HG03196 (cell line): ENCODE data around the gene SMARCA2.
A peak's percentile ranks its signal among the peaks of the same experiment; 100 is the strongest.
"Not testable (repeated sequence)": the region's sequence is repeated elsewhere in the genome, so short reads cannot be mapped to it uniquely, and the experiment has no call there.

Experiments
- ATAC-seq: cut with Tn5 transposase; IDR thresholded peaks from one replicate; pipeline ENCODE4 v1.9.1; 2021; ENCODE audit not compliant: unreplicated experiment

SMARCA2 gene

DNA sequence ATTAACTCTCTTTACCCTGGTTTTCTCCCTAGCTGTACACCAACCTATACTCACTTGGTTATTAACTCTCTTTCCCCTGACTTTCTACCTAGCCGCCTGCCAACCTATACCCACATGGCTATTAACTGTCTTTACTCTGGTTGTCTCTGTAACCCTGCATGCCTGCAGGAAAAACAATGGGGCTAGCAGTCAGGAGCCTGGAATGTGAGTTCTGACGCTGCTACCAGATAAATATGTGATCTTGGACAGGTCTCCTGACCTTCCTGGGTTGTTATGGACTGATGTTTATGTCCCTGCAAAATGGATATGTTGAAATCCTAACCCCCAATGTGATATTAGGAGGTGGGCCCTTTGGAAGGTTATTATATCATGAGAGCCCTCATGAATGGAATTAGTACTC is 119.2 kb downstream of the SMARCA2 start:
- no peak for ATAC-seq

DNA sequence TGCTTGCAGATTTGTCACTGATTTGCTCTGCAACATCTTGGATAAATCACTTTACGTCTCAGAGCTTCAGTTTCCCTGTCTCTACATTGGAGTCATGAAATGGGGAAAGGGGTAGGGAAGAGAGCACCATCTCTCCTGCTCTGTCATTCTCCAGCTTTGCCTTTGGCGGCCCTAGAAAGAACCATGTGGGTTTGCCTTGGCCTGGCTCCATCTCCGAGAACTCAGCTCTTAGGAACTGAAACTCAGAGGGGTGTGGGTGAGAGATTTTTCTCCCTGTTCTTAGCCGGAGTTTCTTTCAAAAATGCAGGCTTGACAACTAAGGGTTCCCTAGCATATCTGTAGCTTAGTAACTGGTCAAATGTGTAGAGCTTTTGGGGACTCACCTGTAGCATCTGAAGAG is 123.5 kb downstream of the SMARCA2 start:
- ATAC-seq: no peak

DNA sequence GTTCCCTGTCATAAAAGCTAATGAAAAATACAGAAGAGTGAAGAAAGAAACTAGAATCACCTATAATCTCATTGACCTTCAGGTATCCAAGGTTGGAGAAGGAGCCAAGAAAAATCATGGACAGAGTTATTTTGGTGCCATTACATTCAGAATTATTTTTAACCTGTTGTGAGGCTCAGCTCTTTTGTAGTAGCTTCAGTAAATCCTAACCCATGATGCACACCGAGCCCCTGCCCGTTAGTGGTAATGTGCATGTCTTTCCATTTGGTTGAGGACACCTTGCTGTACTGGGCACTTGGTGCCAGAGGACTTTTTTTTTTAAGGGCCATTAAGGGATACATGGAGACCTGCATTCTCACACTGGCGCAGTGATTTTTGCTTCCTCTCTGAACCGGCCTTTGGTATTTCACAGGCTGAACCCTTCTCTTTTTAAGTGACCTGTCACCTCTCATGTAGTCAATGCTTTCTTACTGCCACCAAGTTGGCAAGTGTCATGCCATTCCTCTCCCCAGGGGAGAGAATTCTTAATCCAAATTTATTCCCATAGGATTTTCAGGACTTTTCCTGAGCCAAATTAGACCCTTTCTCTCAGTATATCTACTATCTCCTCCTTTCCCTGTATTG is 125.6 kb downstream of the SMARCA2 start:
- ATAC-seq: no peak

DNA sequence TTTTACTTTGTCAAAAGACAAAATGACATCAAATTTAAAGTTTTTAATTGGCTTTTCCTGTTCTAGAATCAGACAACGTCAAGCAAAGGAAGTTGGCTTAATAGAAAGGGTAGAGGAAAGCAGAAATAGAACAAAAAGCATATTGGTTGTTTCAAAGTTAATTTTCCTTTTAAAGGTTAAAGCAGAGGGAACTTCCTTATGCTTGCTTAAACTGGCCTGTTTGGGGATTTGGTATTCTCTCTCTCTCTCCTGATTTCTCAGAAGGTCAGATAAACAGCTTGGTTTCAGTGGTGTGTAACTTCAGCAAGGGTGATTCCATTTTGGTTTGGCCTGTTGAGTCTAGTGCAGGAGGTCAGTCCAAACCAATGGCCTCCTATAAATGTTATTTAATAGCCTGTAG is 127.1 kb downstream of the SMARCA2 start:
- ATAC-seq: no peak

DNA sequence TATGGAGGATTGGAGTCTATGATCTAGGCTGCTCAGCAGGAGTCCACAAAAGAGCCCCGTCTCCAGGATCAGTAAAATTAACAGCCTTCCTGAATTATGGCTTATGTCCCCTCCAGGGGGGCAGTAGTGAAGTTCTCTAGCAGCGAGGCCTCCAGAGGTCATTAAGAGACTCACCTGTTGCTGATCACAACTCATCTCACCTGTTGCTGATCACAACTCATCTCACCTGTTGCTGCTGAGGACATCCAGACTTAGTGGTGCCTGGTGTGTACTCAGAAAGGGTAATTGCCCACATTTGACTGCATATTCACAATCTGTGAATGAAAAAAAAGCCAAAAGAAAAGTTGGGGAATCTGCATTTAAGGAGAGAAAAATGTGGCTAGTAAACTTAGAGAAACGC is 129.5 kb downstream of the SMARCA2 start:
- no peak for ATAC-seq

DNA sequence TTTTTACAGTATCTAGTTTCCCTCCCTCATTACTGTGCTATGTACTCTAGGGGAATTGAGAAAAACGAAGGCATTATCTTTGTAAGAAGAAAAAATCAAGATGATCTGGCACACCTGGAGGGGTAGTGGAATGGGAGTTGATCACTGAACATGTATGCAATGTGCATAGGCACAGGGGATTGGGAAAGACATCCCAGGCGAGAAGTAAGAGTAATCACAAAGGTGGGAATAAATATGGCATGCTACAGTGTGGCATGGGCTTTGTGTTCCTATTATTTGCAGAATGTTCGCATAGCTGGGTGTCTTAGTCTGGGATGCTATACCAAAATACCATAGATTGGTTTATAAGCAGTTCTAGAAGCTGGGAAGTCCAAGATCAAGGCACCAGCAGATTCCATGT is 130.6 kb downstream of the SMARCA2 start:
- no peak for ATAC-seq

DNA sequence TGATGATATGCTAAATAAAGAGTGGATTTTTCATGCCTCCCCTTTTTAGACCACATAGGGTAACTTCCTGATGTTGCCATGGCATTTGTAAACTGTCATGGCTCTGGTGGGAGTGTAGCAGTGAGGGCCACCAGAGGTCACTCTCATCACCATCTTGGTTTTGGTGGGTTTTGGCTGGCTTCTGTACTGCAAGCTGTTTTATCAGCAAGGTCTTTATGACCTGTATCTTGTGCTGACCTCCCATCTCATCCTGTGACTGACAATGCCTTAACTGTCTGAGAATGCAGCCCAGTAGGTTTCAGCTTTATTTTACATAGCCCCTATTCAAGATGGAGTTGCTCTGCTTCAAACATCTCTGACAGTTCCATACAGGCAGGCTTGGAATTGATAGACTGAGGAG is 131.6 kb downstream of the SMARCA2 start:
- not testable (repeated sequence) for ATAC-seq

DNA sequence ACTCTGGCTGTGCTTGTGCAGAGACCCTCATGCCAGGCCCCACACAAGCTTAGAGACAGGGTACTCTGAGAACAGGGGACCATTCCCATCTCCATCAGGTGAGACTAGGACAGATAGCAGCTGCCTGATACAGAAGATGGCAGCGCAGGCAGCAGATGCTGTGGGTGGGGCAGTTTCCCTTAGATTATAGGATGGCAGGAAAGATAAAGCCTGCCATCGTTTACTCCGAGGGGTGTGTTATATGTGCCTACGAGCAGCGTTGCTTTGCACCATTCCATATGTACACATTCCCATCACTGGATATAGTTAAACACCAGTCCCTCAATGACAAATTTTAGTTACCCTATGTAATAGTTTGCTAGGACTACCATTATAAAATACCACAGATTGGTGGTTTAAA is 135.2 kb downstream of the SMARCA2 start:
- no peak for ATAC-seq

DNA sequence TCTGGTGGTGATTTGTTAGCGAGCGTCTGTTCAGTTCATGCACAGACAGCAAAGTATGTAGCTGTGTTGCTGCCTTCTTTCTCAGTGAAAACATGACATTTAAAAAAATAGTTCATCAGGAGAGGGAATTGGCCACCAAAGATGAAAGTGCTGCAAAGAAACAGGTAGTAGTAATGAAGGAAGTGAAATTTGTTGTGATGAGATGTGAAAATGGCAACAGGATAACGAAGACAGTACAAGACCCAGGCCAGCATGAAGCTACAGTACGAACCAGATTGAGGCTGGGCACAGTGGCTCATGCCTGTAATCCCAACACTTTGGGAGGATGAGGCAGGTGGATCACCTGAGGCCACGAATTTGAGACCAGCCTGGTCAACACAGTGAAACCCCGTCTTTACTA is 136.0 kb downstream of the SMARCA2 start:
- ATAC-seq: no peak

DNA sequence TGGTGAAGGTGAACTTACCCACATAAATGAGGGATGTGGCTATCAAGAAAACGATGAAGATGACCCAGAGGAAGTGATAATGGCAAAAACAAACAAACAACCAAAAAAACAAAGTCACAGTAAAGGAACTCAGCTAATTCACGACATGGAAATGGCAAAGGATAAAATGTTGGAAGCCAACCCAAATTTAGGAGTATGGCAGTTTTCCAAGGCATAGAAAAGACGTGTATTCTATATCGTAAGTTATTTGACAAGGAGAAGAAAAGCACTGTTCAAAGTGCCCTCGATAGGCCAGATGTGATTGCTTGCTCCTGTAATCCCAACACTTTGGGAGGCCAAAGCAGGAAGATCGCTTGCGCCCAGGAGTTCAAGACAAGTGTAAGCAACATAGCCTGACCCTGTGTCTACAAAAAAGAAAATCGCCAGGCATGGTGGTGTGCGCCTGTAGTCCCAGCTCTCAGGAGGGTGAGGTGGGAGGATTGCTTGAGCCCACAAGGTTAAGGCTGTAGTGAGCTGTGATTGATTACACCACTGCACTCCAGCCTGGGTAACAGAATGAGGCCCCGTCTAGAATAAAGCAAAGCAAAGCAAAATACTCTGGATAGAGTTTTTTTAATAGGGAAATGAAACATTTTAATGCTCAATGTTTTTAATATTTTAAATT is 138.0 kb downstream of the SMARCA2 start:
- ATAC-seq: no peak

DNA sequence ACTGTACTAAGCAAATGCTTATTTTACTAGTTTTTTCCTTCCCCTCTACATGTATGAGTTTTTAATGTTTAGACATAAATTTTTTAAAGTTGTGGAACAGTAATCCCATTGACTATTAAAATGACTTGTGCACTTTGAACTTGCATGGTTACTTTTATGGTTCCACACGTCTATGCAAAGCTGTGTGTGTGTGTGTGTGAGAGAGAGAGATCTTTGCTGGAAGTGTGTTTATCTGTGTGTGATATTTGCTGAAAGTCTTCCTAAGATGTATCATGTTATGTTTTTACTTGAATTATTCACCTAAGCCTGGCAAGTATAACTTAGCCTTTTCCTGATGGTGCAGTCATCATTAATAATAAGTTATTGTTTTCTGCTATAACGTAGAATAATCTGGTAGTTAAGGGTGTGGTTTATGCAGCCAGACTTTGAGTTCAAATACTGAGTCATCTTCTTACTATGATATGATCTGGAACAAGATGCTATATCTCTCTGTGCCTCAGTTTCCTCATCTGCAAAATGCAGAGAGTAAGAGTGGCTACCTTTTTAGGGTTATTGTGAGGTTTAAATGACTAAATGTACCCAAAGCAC is 138.6 kb downstream of the SMARCA2 start:
- ATAC-seq: no peak

DNA sequence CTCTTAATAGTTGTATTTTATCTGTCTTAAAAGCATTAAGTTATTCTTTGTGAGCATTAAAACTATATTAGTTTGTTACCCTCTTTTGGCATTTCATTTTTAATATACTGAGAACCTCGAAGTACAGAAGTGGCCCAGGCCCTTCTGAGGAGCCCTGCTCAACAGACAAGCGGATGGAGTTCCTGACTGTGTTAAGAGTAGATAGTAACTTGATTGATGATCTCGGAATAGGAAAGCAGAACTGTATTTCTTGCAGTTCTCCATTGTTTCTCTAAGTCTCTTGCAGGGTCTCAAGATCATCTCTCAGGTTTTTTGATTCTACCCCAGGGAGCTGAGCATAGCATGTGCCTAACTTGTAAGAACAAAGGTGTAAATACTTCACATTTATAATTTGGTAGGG is 139.6 kb downstream of the SMARCA2 start:
- no peak for ATAC-seq

DNA sequence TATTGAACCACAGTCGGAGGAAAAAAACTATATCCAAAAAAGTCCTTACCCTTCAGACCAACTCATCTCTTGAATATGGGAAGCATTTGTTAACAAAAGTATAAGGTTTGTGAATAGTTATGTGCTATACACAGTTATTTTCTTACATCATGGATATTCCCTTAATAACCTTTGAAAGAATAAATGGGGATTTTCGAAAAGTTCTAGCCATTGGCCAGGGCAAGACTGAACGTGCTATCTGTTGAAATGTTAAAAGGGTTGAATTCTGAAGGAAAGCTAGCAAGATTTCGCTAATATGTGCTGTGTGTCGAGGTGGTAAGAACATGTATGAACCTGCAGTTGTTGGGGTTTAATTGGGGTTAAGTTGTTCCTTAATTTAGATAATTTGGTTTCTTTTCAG is 140.8 kb downstream of the SMARCA2 start:
- no peak for ATAC-seq

DNA sequence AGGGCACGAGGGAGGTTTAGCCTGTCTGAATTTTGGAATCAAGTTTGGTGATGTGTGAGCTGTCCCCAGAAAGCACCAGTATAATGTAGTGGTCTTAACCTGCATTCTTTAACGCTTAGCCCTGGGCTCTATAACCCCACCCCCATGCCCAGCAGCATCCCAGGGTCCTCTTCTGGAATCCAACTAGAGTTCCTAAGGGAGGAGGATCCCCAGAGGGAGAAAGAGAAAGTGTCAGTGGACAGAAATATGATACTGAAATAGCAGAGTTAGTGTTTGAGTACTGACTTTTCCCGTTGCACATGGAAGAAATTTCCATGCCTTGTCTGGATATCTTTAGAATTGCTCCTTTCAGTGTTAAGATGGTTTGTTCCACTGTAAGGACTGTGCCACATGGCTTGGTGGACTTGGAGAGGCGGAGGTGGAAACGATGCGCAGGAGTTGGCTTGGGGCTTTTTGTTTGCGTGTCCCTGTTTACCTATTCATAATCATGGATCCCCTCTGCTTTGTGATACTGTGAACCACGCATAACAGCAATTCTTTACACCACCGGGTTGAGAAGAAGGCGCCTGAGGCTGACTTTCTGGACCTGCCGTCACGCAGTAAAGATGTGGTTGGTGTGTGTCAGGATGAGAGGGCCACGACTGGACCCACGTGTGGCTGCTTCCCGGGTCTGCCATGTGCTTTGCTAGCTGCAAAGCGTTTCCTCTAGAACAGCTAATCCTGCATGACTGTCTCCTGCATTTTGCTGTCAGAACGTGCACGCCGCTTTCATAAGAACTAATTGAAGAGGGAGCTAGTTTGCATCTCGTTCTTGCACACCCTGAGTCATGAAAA is 142.3 kb downstream of the SMARCA2 start:
- ATAC-seq: peak; percentile 37

DNA sequence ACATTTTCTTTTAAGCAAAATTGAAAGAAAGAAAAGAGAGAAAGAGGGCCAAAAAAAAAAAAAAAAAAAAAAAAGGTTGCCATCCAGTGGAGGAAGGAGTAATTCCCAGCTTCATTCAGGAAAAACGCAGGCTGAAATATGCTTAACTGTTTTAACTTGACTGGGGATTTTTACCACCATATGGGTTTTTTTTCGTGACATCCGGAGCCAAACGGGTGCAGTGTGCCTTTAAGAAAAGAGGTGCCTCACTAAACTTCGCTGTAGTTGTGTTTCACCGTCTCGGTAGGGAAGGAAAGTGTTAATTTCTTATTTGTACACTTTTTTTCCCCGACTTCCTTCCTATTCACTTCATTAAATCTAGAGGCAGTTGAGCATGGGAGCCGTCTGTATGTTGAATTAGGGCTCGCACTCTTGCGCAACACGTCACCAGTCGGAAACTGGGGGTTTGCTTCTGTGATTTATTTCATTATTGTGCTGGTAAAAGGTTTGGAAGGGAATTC is 143.0 kb downstream of the SMARCA2 start:
- peak; percentile 44 for ATAC-seq

DNA sequence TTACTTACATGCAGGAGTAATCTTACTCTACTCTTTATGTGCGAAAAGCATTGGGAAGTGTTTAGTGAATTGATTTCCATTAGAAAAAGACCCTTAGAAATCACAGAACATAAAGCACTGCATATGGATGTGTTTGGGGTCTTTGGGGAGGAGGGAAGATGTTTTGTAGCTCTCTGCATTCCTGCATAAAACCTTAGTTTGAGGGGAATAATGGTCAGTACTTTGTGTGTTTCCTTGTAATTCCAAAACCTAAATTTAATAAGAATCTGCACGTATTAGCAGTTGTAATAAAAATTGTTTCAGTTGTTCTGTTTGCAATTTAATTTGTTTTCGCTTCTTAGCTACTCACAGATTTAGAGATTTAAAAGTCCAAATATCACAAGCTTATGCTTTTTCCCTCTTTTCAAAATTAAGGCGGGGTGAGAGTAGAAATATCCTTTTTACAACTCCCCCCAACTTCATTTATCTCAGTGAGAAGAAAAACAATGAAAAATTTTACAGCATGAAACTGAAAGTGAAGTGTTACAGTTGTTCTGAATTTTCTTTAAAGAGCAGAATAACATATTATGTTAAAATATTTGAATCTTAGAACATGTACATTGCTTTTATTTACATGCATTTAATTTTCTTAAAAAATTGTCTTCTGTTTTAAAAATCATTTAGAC is 143.8 kb downstream of the SMARCA2 start:
- no peak for ATAC-seq

DNA sequence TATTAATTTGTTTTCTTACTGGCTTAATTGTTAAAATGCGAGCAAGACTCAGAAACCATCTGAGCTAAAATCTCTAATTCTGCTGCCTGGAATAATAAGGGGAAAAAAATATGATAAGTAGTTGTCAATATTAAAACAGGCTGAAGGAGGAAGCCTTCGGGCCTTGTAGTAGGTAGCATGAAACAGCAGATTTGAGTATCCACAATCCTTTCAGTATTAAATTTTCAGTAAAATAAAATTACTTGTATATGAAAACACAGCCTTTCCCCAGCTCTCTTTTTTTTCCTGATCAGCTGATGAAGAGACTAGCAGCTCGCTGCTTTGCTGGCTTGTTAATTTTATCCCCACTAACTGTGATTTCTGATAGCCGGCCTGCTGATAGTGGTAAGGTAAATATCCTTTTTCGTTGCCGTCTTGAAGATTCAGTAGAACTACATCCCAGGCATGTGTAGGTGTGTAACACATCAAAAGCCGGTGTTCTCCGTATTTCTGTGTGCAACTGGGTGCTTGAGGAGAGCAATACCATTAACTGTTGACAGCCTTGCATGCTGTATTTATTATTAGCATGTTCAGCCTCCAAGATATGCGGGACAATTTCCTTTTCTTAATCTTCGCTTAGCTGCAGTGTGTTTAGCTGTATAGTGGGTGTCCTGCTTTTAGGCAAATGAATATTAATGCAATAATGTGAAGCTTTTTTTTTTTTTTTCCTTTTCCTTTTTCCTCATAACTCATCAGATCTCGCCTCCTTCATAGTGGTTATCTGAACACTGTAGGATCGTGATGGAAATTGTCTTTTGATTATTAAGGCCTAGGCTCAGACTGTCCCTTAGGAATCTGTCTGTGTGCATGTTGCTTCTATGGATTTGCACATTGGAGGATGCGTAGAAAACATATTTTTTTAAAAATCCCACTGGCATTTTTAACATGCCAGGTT is 144.6 kb downstream of the SMARCA2 start:
- no peak for ATAC-seq

DNA sequence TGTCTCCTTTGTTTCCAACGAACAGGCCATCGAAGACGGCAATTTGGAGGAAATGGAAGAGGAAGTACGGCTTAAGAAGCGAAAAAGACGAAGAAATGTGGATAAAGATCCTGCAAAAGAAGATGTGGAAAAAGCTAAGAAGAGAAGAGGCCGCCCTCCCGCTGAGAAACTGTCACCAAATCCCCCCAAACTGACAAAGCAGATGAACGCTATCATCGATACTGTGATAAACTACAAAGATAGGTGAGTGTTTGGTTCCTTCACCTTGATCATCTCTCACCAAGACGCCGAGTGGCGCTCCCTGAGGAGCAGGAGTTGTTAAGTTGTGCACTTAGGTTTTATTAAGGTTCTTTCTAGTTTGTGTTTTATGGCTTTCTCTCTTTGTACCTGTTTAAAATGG is 146.5 kb downstream of the SMARCA2 start:
- ATAC-seq: no peak

DNA sequence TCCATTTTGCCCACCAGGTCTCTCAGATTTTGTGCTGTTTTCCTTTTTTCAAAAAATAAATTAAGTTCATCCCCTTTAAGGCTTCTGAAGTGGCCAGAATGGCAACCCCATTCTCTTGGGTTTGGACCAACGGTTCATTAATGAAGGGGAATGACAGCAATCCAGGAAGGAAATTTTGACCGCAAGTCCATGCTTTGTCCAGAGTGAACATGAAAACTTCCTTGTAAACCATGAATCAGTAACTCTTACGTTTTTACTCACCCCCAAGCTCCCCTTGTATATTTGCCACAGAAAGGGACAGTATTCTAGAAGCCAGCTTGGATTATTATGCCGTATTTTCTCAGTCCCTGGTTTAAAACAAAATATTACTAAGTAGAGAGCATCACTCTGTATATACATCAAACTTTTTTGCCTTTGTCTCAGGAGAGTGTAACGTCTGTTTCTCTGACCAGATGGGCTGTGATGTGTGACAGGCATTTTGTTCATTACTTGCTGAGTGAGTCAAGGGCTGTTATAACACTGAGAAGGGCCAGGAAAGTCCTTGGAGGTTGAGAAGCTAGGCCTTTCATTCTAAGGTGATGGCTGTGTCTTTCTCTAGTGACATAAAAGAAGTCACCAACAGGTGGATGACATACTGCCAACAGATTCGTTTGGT is 148.2 kb downstream of the SMARCA2 start:
- no peak for ATAC-seq
